Measurements from ENCODE around the gene PAX2.
A peak's percentile ranks its signal among the peaks of the same experiment; 100 is the strongest.

PAX2 gene

GRCh38 chr10:100761191-100761590, 15.8 kb downstream of the PAX2 start:
- no peak for DNase-seq

GRCh38 chr10:100763043-100763747, 17.8 kb downstream of the PAX2 start:
- DNase-seq: no peak

DNA sequence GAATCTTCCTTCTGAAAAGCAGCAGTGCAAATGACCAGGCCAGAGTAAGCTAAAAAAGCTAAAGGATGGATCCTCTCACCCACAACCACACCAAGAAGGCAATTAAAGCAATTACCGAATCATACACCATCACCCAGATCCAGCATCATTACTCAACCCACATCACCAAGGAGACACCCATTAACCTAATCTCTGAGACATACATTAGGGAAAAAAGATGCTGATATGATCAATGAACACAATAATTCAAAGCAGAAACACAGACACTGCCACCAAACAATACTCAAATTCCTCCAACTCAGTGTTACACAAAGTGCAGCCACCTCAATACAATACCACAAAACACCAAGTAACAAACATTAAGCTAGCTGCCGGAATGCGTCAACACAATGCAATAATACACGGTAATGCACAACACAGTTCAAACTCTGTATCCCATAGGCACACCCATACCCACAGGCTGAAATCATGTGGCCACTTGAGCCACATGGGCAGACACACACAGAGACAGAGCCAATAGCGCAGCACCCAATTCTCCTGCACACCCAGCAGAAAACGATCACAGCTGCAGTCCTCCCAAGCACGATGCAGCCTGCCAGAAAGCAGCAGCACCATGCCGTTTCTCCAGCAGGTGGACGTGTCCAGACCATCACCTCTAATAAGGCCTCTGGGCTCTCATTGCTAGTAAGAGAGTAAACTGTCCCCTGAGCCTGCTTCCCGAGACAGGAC, 21.5 kb downstream of the PAX2 start:
- no peak for DNase-seq

DNA sequence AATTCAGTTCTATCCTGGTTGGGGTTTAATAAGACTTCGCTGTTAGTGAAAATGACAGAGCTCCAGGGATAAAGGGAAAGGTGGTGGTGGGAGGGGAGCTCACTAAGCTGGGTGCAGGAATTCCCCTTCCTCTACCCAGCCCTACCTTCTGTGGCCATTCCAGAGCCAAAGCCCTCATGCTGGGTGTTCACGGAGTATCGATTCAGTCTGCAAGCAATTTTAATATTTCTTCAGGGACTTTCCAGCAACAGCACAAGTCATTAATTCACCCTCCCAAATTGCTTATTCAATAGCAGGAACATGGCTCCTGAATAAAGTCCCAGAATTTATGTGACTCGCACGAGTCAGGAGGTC, 22.0 kb downstream of the PAX2 start:
- no peak for DNase-seq

GRCh38 chr10:100769481-100769880, 24.1 kb downstream of the PAX2 start:
- DNase-seq: no peak

GRCh38 chr10:100773646-100774045, 28.3 kb downstream of the PAX2 start:
- no peak for DNase-seq

DNA sequence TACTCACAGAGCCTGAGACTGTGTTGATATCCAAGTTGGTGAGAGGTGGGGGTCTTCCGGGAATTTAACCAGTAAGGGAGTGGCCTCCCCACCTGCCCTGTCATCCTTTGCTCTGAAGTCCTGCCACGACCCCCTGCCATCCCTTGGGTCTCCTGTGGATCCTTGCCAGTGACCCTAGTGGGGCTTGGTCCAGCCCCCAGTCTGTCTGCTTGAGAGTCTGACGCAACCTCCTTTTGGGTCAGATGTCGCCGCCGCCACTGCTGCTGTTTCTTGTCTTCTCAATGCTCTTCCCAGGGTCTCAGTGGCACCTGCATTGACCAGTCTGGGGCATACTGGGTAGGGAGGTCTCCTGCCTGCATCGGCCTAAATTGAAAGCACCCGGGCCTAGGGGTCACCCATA, 28.8 kb downstream of the PAX2 start:
- DNase-seq: no peak

GRCh38 chr10:100774876-100775275, 29.5 kb downstream of the PAX2 start:
- no peak for DNase-seq

DNA sequence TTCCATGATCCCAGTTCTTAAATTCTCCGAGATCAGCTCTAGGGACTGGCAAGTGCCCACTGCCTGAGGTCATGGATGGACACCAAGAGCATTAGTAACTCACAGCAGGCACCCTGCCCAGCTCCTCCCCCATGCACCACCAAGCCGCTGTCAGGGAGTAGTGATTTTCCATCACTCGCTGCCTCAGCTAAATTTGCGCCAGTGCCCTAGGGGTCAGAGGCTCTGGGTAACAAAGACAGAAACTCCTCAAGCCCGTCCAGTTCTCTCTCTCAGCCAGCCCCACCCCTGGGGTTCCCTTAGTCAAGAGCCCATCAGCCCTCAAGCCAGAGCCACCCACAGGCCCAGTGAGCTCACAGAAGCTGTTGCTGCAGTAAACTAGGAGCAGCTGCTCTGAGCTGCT, 30.0 kb downstream of the PAX2 start:
- DNase-seq: no peak

- DNase-seq: no peak
These were observed 30.5 kb downstream of the PAX2 start for GRCh38 chr10:100775871-100776270.

GRCh38 chr10:100776671-100777070, 31.3 kb downstream of the PAX2 start:
- no peak for DNase-seq

GRCh38 chr10:100779329-100779728, 33.9 kb downstream of the PAX2 start:
- DNase-seq: no peak

GRCh38 chr10:100780324-100780723, 34.9 kb downstream of the PAX2 start:
- DNase-seq: no peak

DNA sequence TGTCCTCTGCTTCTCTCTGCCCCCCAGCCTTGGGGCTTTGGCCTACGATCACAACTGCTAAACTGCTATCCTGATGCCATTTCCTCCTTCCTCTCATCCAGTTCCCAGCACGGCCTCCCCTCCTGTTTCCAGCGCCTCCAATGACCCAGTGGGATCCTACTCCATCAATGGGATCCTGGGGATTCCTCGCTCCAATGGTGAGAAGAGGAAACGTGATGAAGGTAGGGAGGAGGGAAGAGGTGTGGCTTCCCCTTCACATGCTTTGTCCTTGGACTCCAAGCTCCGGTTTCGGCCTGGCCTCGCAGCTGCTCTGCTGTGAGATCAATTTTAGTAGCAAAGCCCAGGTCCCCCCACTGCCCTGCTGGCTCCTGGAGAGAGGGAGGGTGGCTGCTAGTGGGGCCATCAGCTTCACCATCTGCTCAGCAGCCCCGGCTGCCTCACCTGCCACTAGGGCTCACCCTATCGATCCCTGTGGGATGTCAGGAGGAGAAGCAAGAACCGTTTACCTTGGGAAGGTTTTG, 35.8 kb downstream of the PAX2 start:
- no peak for DNase-seq

- DNase-seq: no peak
These were observed 37.3 kb downstream of the PAX2 start for GRCh38 chr10:100782461-100783244.

DNA sequence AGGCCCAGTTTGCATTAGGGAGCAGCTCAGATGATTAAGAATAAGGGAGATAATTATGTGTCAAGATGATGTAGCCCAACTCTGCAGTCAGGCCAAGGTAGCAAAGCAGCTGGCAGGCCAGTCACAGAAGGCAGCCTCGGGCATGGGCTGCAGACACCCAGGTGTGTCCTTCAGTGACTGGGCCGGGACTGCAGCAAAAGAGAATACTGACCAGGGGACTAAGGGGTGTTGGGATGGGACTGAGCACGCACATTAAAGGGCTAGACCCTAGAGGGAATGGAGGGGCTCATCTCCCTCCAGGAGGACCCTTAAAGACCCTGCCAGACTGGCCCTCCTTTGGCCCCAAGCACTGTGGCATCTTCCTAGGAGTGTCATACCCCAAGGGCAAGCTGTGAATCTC, 38.7 kb downstream of the PAX2 start:
- DNase-seq: no peak

GRCh38 chr10:100786591-100786990, 41.2 kb downstream of the PAX2 start:
- DNase-seq: no peak

DNA sequence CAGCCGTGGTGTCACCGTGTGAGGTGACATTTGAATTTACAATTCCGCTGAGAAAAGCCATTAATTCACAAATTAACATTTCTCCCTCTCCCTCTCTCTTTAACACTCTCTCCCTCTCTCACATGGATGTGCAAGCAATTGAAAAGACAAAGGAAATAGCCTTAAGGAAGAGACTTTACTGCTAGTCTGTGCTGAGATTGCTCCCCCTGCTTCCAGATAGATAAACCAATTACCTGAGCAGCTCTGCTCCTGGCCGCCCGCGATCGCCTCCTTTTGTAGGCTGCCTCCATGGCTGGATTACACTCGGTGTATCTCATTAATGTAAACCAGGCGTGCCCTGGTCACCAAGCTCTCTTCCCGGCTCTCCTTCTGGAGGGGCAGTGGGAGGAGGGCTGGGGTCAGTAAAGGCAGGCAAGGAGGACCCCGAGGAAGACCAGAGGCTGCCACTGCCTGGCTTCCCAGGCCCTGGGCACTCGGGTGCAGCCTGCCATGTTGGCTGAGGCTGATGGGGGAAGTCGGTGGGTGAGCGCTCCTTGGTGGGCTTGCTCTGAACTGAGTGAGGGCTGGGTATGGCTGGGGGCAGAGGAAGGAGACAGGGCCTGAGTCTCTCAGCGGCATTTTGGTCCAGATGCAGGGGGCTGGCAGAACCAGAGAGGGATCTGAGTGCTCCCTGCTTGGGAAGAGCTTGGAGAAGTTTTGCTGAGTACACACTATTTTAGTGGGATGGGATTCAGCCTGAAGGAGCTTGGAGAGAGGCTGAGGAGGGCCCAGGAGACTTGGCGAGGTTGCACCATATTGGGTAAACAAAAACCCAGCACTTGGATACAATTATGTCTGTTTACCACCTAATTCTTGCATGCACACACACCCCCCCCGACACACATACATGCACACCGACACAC, 42.9 kb downstream of the PAX2 start:
- DNase-seq: peak; percentile 12

GRCh38 chr10:100790761-100791208, 45.4 kb downstream of the PAX2 start:
- peak; percentile 8 for DNase-seq

DNA sequence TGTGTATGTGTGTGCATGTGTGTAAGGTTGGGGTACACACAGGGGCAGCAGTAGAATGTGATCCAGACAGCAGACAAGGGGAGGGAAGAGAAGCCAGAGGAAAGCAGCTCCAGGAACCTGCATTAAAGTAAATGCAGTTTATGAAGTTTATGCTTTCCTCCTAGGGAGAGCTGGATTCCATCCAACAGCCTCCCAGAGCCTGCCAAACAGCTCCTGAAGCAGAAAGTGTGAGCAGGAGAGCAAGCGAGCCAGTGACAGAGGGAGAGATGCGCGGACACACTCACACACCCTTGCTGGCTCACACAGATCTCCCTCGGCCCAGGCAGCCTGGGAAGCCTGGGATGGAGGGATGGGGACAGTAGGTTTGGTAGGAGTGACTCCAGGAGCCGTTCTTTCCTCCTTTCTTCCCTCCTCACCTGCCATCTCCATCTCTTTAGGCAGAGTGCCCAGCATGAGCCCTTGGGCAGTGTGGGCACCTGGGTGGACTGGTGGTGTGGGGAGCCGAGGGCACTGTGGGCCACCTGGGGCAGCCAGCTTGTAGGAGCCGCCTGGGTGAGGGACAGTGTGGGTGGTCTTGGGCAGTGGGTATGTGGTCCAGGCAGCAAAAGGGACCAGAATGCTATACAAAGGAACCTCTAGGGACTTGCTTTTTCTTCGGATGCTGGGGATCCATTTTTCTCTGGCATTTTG, 46.1 kb downstream of the PAX2 start:
- no peak for DNase-seq

DNA sequence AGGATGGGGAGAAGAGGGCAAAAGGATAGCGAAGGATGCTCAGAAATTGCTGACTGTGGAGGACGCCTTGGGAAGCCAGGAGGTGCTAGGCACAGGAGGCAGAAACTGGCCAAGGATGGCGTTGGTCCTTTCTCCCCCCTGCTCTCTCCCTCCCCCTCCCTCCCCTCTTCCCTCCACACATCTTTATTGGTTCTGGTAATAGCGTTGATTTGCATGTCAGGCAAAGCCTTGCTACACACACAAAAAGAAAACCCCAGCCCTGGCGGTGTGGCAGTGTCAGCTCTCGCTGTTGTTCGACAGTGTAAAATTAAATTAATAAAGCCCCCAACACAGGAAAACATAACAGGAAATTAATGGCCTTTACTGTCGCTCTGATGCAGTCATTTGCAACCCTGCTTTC, 47.2 kb downstream of the PAX2 start:
- DNase-seq: peak; percentile 60

GRCh38 chr10:100793055-100793454, 47.7 kb downstream of the PAX2 start:
- no peak for DNase-seq

All from NCI-H526 treated with DMSO at 0.1 percent for 48 hours (cell line).